IMR-90 (cell line): Measurements from ENCODE around the gene SLC44A5. TPM values are rescaled to one million over a fixed set of nuclear protein-coding genes. Genes with fewer than 3 reads are reported as not detected.

Experiments used
- ATAC-seq: fragments of 200-7000 bp; cut with Tn5 transposase; 2 replicates; pipeline ENCODE4 v1.9.1; 2020; ENCODE audit warnings: low read depth, mild to moderate bottlenecking, moderate library complexity
- BruUV-seq: library from RNA; stranded (reverse); fragments of 400-500 nt; replicated peaks from 2 replicates; lab custom pipeline; 2021; lab: Mats Ljungman, UMichigan
- CTCF ChIA-PET: fragments of 300-600 bp; formaldehyde crosslinking; extraction: SDS; loops from one replicate; lab custom pipeline; 2021; ENCODE audit warnings: antibody characterized with exemption; lab: Yijun Ruan, JAX
- POLR2A ChIA-PET: fragments of 300-600 bp; sonication (Branson Sonifier 250); formaldehyde crosslinking; loops from one replicate; lab custom pipeline; 2022; ENCODE audit warnings: antibody characterized with exemption; ENCODE audit not compliant: unreplicated experiment; lab: Charles Lee
- DNase-seq: peaks from one replicate; pipeline ENCODE4 v3.0.0; 2013
- H2AFZ ChIP-seq: replicated peaks from 2 replicates; pipeline ENCODE3; 2013; ENCODE audit warnings: low read length, mild to moderate bottlenecking; ENCODE audit not compliant: poor library complexity
- H2AK5ac ChIP-seq: 2 replicates; pipeline ENCODE4 v1.6.1; 2013; ENCODE audit warnings: low read depth, low read length, inconsistent platforms
- H2AK9ac ChIP-seq: replicated peaks from 2 replicates; pipeline ENCODE3; 2013; ENCODE audit warnings: mild to moderate bottlenecking, low read depth, low read length, moderate library complexity; ENCODE audit not compliant: poor library complexity
- H2BK120ac ChIP-seq: 2 replicates; pipeline ENCODE4 v1.6.1; 2013; ENCODE audit warnings: low read depth, low read length, inconsistent platforms
- H2BK15ac ChIP-seq: 3 replicates; pipeline ENCODE4 v1.6.1; 2013; ENCODE audit warnings: low read depth, low read length, inconsistent platforms
- H2BK20ac ChIP-seq: 2 replicates; pipeline ENCODE4 v1.6.1; 2013; ENCODE audit warnings: low read depth, mild to moderate bottlenecking, inconsistent platforms, low read length, moderate library complexity
- H2BK5ac ChIP-seq: 2 replicates; pipeline ENCODE4 v1.6.1; 2013; ENCODE audit warnings: mild to moderate bottlenecking, low read depth, low read length, inconsistent platforms; ENCODE audit not compliant: poor library complexity, severe bottlenecking
- H3K14ac ChIP-seq: replicated peaks from 2 replicates; pipeline ENCODE4 v1.6.1; 2013; ENCODE audit warnings: low read depth, low read length, inconsistent platforms
- H3K18ac ChIP-seq: 2 replicates; pipeline ENCODE4 v1.6.1; 2013; ENCODE audit warnings: low read depth, low read length, control low read depth
- H3K23ac ChIP-seq: 2 replicates; pipeline ENCODE4 v1.6.1; 2013; ENCODE audit warnings: low read depth, low read length, inconsistent platforms
- H3K27ac ChIP-seq: 2 replicates; pipeline ENCODE4 v1.5.1; 2013; ENCODE audit warnings: mild to moderate bottlenecking, control low read depth, low read length; ENCODE audit not compliant: insufficient read depth
- H3K27me3 ChIP-seq: 2 replicates; pipeline ENCODE4 v1.6.1; 2013; ENCODE audit warnings: low read length; ENCODE audit not compliant: control insufficient read depth, insufficient read depth
- H3K36me3 ChIP-seq: 2 replicates; pipeline ENCODE4 v1.6.1; 2013; ENCODE audit warnings: low read length, mixed read lengths; ENCODE audit not compliant: control insufficient read depth, insufficient read depth
- H3K4ac ChIP-seq: 2 replicates; pipeline ENCODE4 v1.6.1; 2013; ENCODE audit warnings: low read depth, low read length, inconsistent platforms
- H3K4me1 ChIP-seq: 2 replicates; pipeline ENCODE4 v1.6.1; 2013; ENCODE audit warnings: low read length, mixed read lengths; ENCODE audit not compliant: control insufficient read depth, insufficient read depth
- H3K4me2 ChIP-seq: 2 replicates; pipeline ENCODE4 v1.6.1; 2013; ENCODE audit warnings: low read depth, mild to moderate bottlenecking, control low read depth, low read length, moderate library complexity
- H3K4me3 ChIP-seq: 2 replicates; pipeline ENCODE4 v1.5.1; 2013; ENCODE audit warnings: low read depth, mild to moderate bottlenecking, control low read depth, low read length, moderate library complexity; ENCODE audit not compliant: insufficient read depth
- H3K56ac ChIP-seq: 2 replicates; pipeline ENCODE4 v1.6.1; 2013; ENCODE audit warnings: low read length, inconsistent platforms; ENCODE audit not compliant: insufficient read depth; ENCODE audit errors: extremely low read depth
- H3K79me1 ChIP-seq, 2 experiments: 2 replicates each; pipeline ENCODE4 v1.6.1; 2013; ENCODE audit warnings: low read length in 2 of 2, inconsistent platforms in 1 of 2, low read depth in 1 of 2
- H3K9ac ChIP-seq: 2 replicates; pipeline ENCODE4 v1.6.1; 2013; ENCODE audit warnings: low read depth, low read length, control low read depth
- H3K9me1 ChIP-seq: 2 replicates; pipeline ENCODE4 v1.6.1; 2013; ENCODE audit warnings: low read length, inconsistent platforms; ENCODE audit not compliant: insufficient read depth
- H3K9me3 ChIP-seq: 2 replicates; pipeline ENCODE4 v1.6.1; 2013; ENCODE audit warnings: low read length; ENCODE audit not compliant: control insufficient read depth, insufficient read depth
- H4K20me1 ChIP-seq: 2 replicates; pipeline ENCODE4 v1.6.1; 2013; ENCODE audit warnings: low read length, inconsistent platforms; ENCODE audit not compliant: insufficient read depth
- H4K5ac ChIP-seq: 2 replicates; pipeline ENCODE4 v1.6.1; 2013; ENCODE audit warnings: mild to moderate bottlenecking, low read depth, low read length, control low read depth
- H4K8ac ChIP-seq, 2 experiments: 2 replicates each; pipeline ENCODE4 v1.6.1; 2013; ENCODE audit warnings: low read depth in 2 of 2, low read length in 2 of 2, control low read depth in 1 of 2, inconsistent platforms in 1 of 2
- H4K91ac ChIP-seq: 2 replicates; pipeline ENCODE4 v1.6.1; 2013; ENCODE audit warnings: low read depth, low read length, inconsistent platforms; ENCODE audit not compliant: insufficient read depth
- MAFK ChIP-seq: IDR thresholded peaks from 2 replicates; pipeline ENCODE4 v1.6.1; 2012; ENCODE audit warnings: low read depth, low read length, improper control_type of control experiment
- MAZ ChIP-seq: IDR thresholded peaks from 2 replicates; pipeline ENCODE4 v1.6.1; 2012; ENCODE audit warnings: low read depth, mild to moderate bottlenecking, low read length, improper control_type of control experiment, moderate library complexity, borderline replicate concordance
- MXI1 ChIP-seq: IDR thresholded peaks from 2 replicates; pipeline ENCODE4 v1.6.1; 2012; ENCODE audit warnings: low read depth, mild to moderate bottlenecking, low read length, moderate library complexity, borderline replicate concordance
- POLR2A ChIP-seq: IDR thresholded peaks from 2 replicates; pipeline ENCODE4 v1.6.1; 2012; ENCODE audit warnings: mild to moderate bottlenecking, low read depth, low read length
- RAD21 ChIP-seq: IDR thresholded peaks from 2 replicates; pipeline ENCODE4 v1.6.1; 2012; ENCODE audit warnings: low read length, improper control_type of control experiment
- RCOR1 ChIP-seq: IDR thresholded peaks from 2 replicates; pipeline ENCODE4 v1.6.1; 2012; ENCODE audit warnings: mild to moderate bottlenecking, low read length, improper control_type of control experiment; ENCODE audit not compliant: insufficient replicate concordance
- SMC3 ChIP-seq: fragments of 150-350 bp; IDR thresholded peaks from 2 replicates; pipeline ENCODE4 v1.6.1; 2016; ENCODE audit warnings: low read depth, mild to moderate bottlenecking, antibody characterized with exemption, low read length, moderate library complexity
- USF2 ChIP-seq: fragments of 150-350 bp; IDR thresholded peaks from 2 replicates; pipeline ENCODE4 v1.6.1; 2017; ENCODE audit warnings: mild to moderate bottlenecking, antibody characterized with exemption, low read length, low read depth
- WGBS, 2 experiments: methylation state at CpG; one replicate each; pipeline versions ENCODE4 v1.1.5 to v1.1.7; 2013; ENCODE audit warnings: missing lambda C conversion rate in 2 of 2; ENCODE audit not compliant: insufficient read length in 1 of 2; ENCODE audit errors: extremely low coverage in 2 of 2; 5-methylcytosine and 5-hydroxymethylcytosine counted together
- dilution Hi-C: fragments of 300-500 bp; cut with HindIII; formaldehyde crosslinking; loops from one replicate; pipeline ENCODE4 v1.14.3; 2018; ENCODE audit warnings: low sequenced_read_pairs; ENCODE audit not compliant: unreplicated experiment
- in situ Hi-C: fragments of 300-500 bp; cut with MboI; formaldehyde crosslinking; loops from 3 replicates; pipeline ENCODE4 v1.14.3; 2019; ENCODE audit warnings: low sequenced_read_pairs, inconsistent platforms, mixed read lengths
- intact Hi-C: fragments of 100-400 bp; cut with micrococcal nuclease; formaldehyde crosslinking; loops from 2 replicates; pipeline ENCODE4 v1.10.0; 2022
- polyA plus RNA-seq, 3 experiments: library from polyadenylated mRNA; depleted of rRNA; stranded (reverse); fragments of >200 nt; gene quantifications; 2 replicates each; pipeline ENCODE4 v1.2.3, GENCODE V29; 2012; ENCODE audit warnings: low replicate concordance in 1 of 3
- total RNA-seq: library from RNA; depleted of rRNA; stranded (reverse); fragments of >200 nt; gene quantifications from 2 replicates; pipeline ENCODE4 v1.2.3, GENCODE V29; 2012

The SLC44A5 gene
- total and polyA plus RNA-seq, 2 of the 4 experiments (the other 2 are of a cell fraction), result under 0.01 TPM; not detected in 1

GRCh38 chr1:75338616-75339483, 272.1 kb downstream of the SLC44A5 start:
- Histone ChIP-seq H3K27me3 (no peaks in the 10 kb centered on the region), H3K36me3 (no peaks in the 10 kb centered on the region), H3K4ac (no peak overlapping the region), H4K5ac (no peak overlapping the region), H3K9ac (no peak overlapping the region), H2BK120ac (no peak overlapping the region), H3K9me1 (no peaks in the 10 kb centered on the region), H4K91ac (no peak overlapping the region), H3K4me2 (no peak overlapping the region), H3K79me1 (no peaks in the 10 kb centered on the region), H3K18ac (no peak overlapping the region), H3K56ac (no peak overlapping the region), H2BK5ac (no peak overlapping the region), H2AK9ac (no peak overlapping the region), H3K27ac (no peak overlapping the region), H2AFZ (no peak overlapping the region), H4K20me1 (no peaks in the 10 kb centered on the region), H2BK15ac (no peak overlapping the region), H3K14ac (no peak overlapping the region), H3K4me1 (no peaks in the 10 kb centered on the region), H3K4me3 (no peak overlapping the region), H2AK5ac (no peak overlapping the region), H4K8ac (no peak overlapping the region), H3K23ac (no peak overlapping the region), H2BK20ac (no peak overlapping the region), H3K9me3 (peaks cover 5% of the 10 kb centered on the region; the same call in 1 of the 2 replicates)
- POLR2A ChIA-PET, result no interaction called here
- CTCF ChIA-PET, result no interaction called here
- intact Hi-C loops (no loop called here), in situ Hi-C loops (no loop called here), dilution Hi-C loops (no loop called here)
- DNase-seq, result no peak
- 51% methylated on average over 3 of the region's 6 CpGs; no CpG with 5 or more reads in 1 of the 2 experiments for WGBS, 2 experiments
- no TSS peak for BruUV-seq
- no peak for TF ChIP-seq USF2
- TF ChIP-seq MAFK, result no peak
- no peak for TF ChIP-seq POLR2A
- TF ChIP-seq MXI1, result no peak
- TF ChIP-seq RCOR1, result no peak
- TF ChIP-seq RAD21, result no peak
- TF ChIP-seq SMC3, result no peak
- no peak for TF ChIP-seq MAZ
- no peak for ATAC-seq
